Measurements from ENCODE around the gene MKNK2. TPM values are rescaled to one million over a fixed set of nuclear protein-coding genes. Genes with fewer than 3 reads are reported as not detected.

Gene MKNK2
- polyA plus RNA-seq, 1 experiment = 31.1 TPM

- no peak for TF ChIP-seq CTCF (IDR thresholded peaks at IDR 0.05; ENCODE audit: low read depth, low read length)
- CTCF ChIA-PET = no interaction called here
- H3K9me3 ChIP-seq (ENCODE audit: control insufficient read depth, insufficient read depth, low read length) = peaks cover 3% of the 10 kb centered on the region; the same call in 1 of the 2 replicates
- POLR2A ChIA-PET = no interaction called here
- DNase-seq (ENCODE audit: low read depth, low spot score) = no peak
- no peak overlapping the region for H3K27ac ChIP-seq (ENCODE audit: low read depth, low read length)
- H3K4me3 ChIP-seq (ENCODE audit: low read depth, low read length) = no peak overlapping the region
- no peaks in the 10 kb centered on the region for H3K27me3 ChIP-seq (ENCODE audit: control insufficient read depth, insufficient read depth, low read length)
These were observed 28.2 kb upstream of the MKNK2 start for GRCh38 chr19:2079076-2079864.

GRCh38 chr19:2077833-2078619 lies 27.0 kb upstream of the MKNK2 start:
- POLR2A ChIA-PET = no interaction called here
- H3K9me3 ChIP-seq (ENCODE audit: control insufficient read depth, insufficient read depth, low read length) = peaks cover 3% of the 10 kb centered on the region; the same call in 1 of the 2 replicates
- no peak for TF ChIP-seq CTCF (IDR thresholded peaks at IDR 0.05; ENCODE audit: low read depth, low read length)
- no peak for DNase-seq (ENCODE audit: low read depth, low spot score)
- H3K27me3 ChIP-seq (ENCODE audit: control insufficient read depth, insufficient read depth, low read length) = no peaks in the 10 kb centered on the region
- CTCF ChIA-PET = interaction anchor here (0.6 to 1.0 kb wide), 2 partner anchors 8 to 59 kb away, joined by 3 to 4 read pairs; no protein-coding TSS in a partner anchor
- H3K27ac ChIP-seq (ENCODE audit: low read depth, low read length) = no peak overlapping the region
- H3K4me3 ChIP-seq (ENCODE audit: low read depth, low read length) = no peak overlapping the region

GRCh38 chr19:2077398-2077797 lies 26.4 kb upstream of the MKNK2 start:
- POLR2A ChIA-PET = interaction anchor here (0.7 kb wide), 1 partner anchor 103 kb away, joined by 3 read pairs; no protein-coding TSS in a partner anchor
- no peak overlapping the region for H3K4me3 ChIP-seq (ENCODE audit: low read depth, low read length)
- DNase-seq (ENCODE audit: low read depth, low spot score) = no peak
- CTCF ChIA-PET = interaction anchor here (0.6 to 1.0 kb wide), 2 partner anchors 8 to 58 kb away, joined by 3 to 4 read pairs; no protein-coding TSS in a partner anchor
- TF ChIP-seq CTCF (IDR thresholded peaks at IDR 0.05; ENCODE audit: low read depth, low read length) = no peak
- H3K9me3 ChIP-seq (ENCODE audit: control insufficient read depth, insufficient read depth, low read length) = peaks cover 3% of the 10 kb centered on the region; the same call in 1 of the 2 replicates
- no peak overlapping the region for H3K27ac ChIP-seq (ENCODE audit: low read depth, low read length)
- no peaks in the 10 kb centered on the region for H3K27me3 ChIP-seq (ENCODE audit: control insufficient read depth, insufficient read depth, low read length)

GRCh38 chr19:2076526-2076944 lies 25.5 kb upstream of the MKNK2 start:
- Histone ChIP-seq H3K27ac (ENCODE audit: low read depth, low read length) (no peak overlapping the region), H3K9me3 (ENCODE audit: control insufficient read depth, insufficient read depth, low read length) (peaks cover 3% of the 10 kb centered on the region; the same call in 1 of the 2 replicates), H3K4me3 (ENCODE audit: low read depth, low read length) (no peak overlapping the region), H3K27me3 (ENCODE audit: control insufficient read depth, insufficient read depth, low read length) (no peaks in the 10 kb centered on the region)
- DNase-seq (ENCODE audit: low read depth, low spot score) = no peak
- POLR2A ChIA-PET = interaction anchor here (0.7 kb wide), 1 partner anchor 102 kb away, joined by 3 read pairs; no protein-coding TSS in a partner anchor
- CTCF ChIA-PET = no interaction called here
- no peak for TF ChIP-seq CTCF (IDR thresholded peaks at IDR 0.05; ENCODE audit: low read depth, low read length)
